Heart left ventricle (tissue), 16 donors: ENCODE data around the gene PIGS. TPM values are rescaled to one million over a fixed set of nuclear protein-coding genes. Genes with fewer than 3 reads are reported as not detected.

Source experiments
- ATAC-seq, 4 donors: fragments of 200-7000 bp; cut with Tn5 transposase; one replicate each; pipeline ENCODE4 v1.9.1; 2020 to 2022; ENCODE audit warnings: moderate library complexity in 4 of 4, mild to moderate bottlenecking in 3 of 4, moderate number of reproducible peaks in 1 of 4
- DNase-seq, 5 donors: peaks; one replicate each; pipeline ENCODE4 v3.0.0-alpha.2; 2020
- H3K27ac ChIP-seq, 12 donors: fragments of 200-600 bp; sonication (generic) in 4 of 12; one replicate each; pipeline versions ENCODE4 v1.5.0 to v1.8.0; 2016 to 2022; ENCODE audit warnings: mild to moderate bottlenecking in 2 of 12
- H3K27me3 ChIP-seq, 9 donors: fragments of 200-600 bp; sonication (generic) in 2 of 9; one replicate each; pipeline versions ENCODE4 v1.5.1 to v1.8.0; 2016 to 2022; ENCODE audit warnings: mild to moderate bottlenecking in 3 of 9
- H3K36me3 ChIP-seq, 9 donors: fragments of 200-600 bp; sonication (generic) in 2 of 9; one replicate each; pipeline versions ENCODE4 v1.5.0 to v1.8.0; 2018 to 2022; ENCODE audit warnings: mild to moderate bottlenecking in 2 of 9
- H3K4me1 ChIP-seq, 12 donors: fragments of 200-600 bp; sonication (generic) in 4 of 12; one replicate each; pipeline versions ENCODE4 v1.5.0 to v1.8.0; 2016 to 2022; ENCODE audit warnings: mild to moderate bottlenecking in 3 of 12
- H3K4me3 ChIP-seq, 12 donors: fragments of 200-600 bp; sonication (generic) in 4 of 12; one replicate each; pipeline versions ENCODE4 v1.5.0 to v1.8.0; 2017 to 2022; ENCODE audit warnings: mild to moderate bottlenecking in 9 of 12, moderate library complexity in 4 of 12
- H3K9me3 ChIP-seq, 12 donors: fragments of 200-600 bp; sonication (generic) in 4 of 12; one replicate each; pipeline versions ENCODE4 v1.5.0 to v1.8.0; 2016 to 2022; ENCODE audit warnings: mild to moderate bottlenecking in 1 of 12
- CTCF ChIP-seq, 12 donors: fragments of 200-600 bp; sonication (generic) in 4 of 12; IDR thresholded peaks; one replicate each; pipeline versions ENCODE4 v1.5.0 to v1.8.0; 2018 to 2022; ENCODE audit warnings: antibody characterized with exemption in 12 of 12, mild to moderate bottlenecking in 5 of 12
- POLR2A ChIP-seq, 2 donors: fragments of 450-650 bp; IDR thresholded peaks; one replicate each; pipeline ENCODE4 v1.6.1; 2017; ENCODE audit warnings: antibody characterized with exemption in 2 of 2, mild to moderate bottlenecking in 2 of 2, moderate library complexity in 2 of 2
- WGBS, 4 donors: extraction: QIAGEN DNeasy Blood & Tissue Kit in 2 of 4; methylation state at CpG; one replicate each; pipeline versions ENCODE4 v1.1.5 to v1.1.7; 2013 to 2018; 5-methylcytosine and 5-hydroxymethylcytosine counted together
- intact Hi-C, 10 donors: fragments of 100-400 bp; cut with DNase I; formaldehyde crosslinking; loops; one replicate each; pipeline versions ENCODE4 v1.11.1 to v1.14.2; 2022
- polyA plus RNA-seq, 2 donors: library from polyadenylated mRNA; stranded (reverse); fragments of 200-250 nt; gene quantifications; one replicate each; pipeline ENCODE4 v1.2.3, GENCODE V29; 2013
- total RNA-seq, 9 donors: library from RNA; depleted of rRNA in 2 of 9; stranded (reverse); fragments of >200 nt in 2 of 9; fragmentation: NEBNext Ultra II Directional in 3 of 9; extraction: Animal tissue kit (Norgen Biotek cat#: 25700) in 3 of 9; gene quantifications; one replicate each; pipeline versions ENCODE4 v1.1.0 to v1.2.4, GENCODE V29; 2016 to 2023
- donor health status: ischemic (EF 13 %, LVEDD 7.1; RV severe dilation, severe dysfunction).
- donor health status: healthy with polysubstance abuse.
- donor health status: DM: no; HTN: yes; CAD: no.
- donor health status: DM: no; HTN: no; CAD: no.
- donor health status: ischemic (EF 25% LVEDD 6.9; RV normal size, moderate dysfunction).
- donor health status: ischemic (EF 25% LVEDD 5.7; RV mildly dilated, moderate dysfunction).
- donor health status: healthy.
- donor health status: DM: yes; HTN: yes; CAD: no.
- donor health status: ischemic (EF 35%, LVEDD 5.7; RV mildly dilated, moderate dysfunction).
- donor health status: nonischemic (EF 11% LVEDD 7.7; RV severe dilation, severe dysfunction).
- donor health status: DM: yes; HTN: yes; CAD: no.
- donor health status: PGD.
- donor health status: ischemic (EF 29% LVEDD 5.4; RV normal size, mild dysfunction).
- donor health status: nonischemic (EF 23%, LVEDD 6.1; RV moderate dilation, normal function).

Gene PIGS
- total and polyA plus RNA-seq, 11 donors, result 10.4 to 88.4 (median 55.1) TPM

GRCh38 chr17:28574526-28574925 lies 3.2 kb upstream of the PIGS start:
- peak in 1 of 5 donors; percentile 51 for DNase-seq
- intact Hi-C loops, result loop anchor here in 2 of 10 donors (2.0 to 5.0 kb wide), 2 partner anchors 26 to 73 kb away; partner anchors contain the start of gene BLTP2 (in 1 of the 2)
- peaks cover 0 to 55% (median 28%) of the 10 kb centered on the region in 12 donors for H3K4me1 ChIP-seq
- ATAC-seq, result no peak
- H3K4me3 ChIP-seq, result peak overlapping the region in 1 of 12 donors; percentile 31
- peak overlapping the region in 5 of 12 donors; percentile 34 to 74 (median 59) for H3K27ac ChIP-seq
- peaks cover 0 to 12% (median 3%) of the 10 kb centered on the region in 9 donors for H3K36me3 ChIP-seq
- H3K9me3 ChIP-seq, result no peaks in the 10 kb centered on the region
- 53 to 74% (median 63%) methylated on average over 4 to 7 of the region's 7 CpGs for WGBS, 4 donors
- no peaks in the 10 kb centered on the region for H3K27me3 ChIP-seq
- TF ChIP-seq POLR2A (IDR thresholded peaks at IDR 0.05) (no peak), CTCF (IDR thresholded peaks at IDR 0.05) (no peak)

- peaks cover 0 to 60% (median 29%) of the 10 kb centered on the region in 12 donors for H3K4me1 ChIP-seq
- no peak for DNase-seq
- H3K9me3 ChIP-seq, result no peaks in the 10 kb centered on the region
- 95 to 100% (median 96%) methylated on average over 6 of the region's 6 CpGs for WGBS, 4 donors
- no peak for ATAC-seq
- no peak for TF ChIP-seq POLR2A (IDR thresholded peaks at IDR 0.05)
- TF ChIP-seq CTCF (IDR thresholded peaks at IDR 0.05), result no peak
- H3K36me3 ChIP-seq, result peaks cover 0 to 12% (median 3%) of the 10 kb centered on the region in 9 donors
- H3K4me3 ChIP-seq, result no peak overlapping the region
- intact Hi-C loops, result loop anchor here in 2 of 10 donors (2.0 to 5.0 kb wide), 2 partner anchors 25 to 73 kb away; partner anchors contain the start of gene BLTP2 (in 1 of the 2)
- H3K27me3 ChIP-seq, result no peaks in the 10 kb centered on the region
- H3K27ac ChIP-seq, result peak overlapping the region in 2 of 12 donors; percentile 59 to 69
Observed at GRCh38 chr17:28573966-28574480, 2.7 kb upstream of the PIGS start.

GRCh38 chr17:28573521-28573920 lies 2.2 kb upstream of the PIGS start:
- intact Hi-C loops, result loop anchor here in 1 of 10 donors (5.0 kb wide), 1 partner anchor 74 kb away; the partner anchor contains the start of gene BLTP2
- no peaks in the 10 kb centered on the region for H3K27me3 ChIP-seq
- no peak overlapping the region for H3K4me3 ChIP-seq
- TF ChIP-seq POLR2A (IDR thresholded peaks at IDR 0.05) (no peak), CTCF (IDR thresholded peaks at IDR 0.05) (no peak)
- H3K4me1 ChIP-seq, result peaks cover 0 to 60% (median 29%) of the 10 kb centered on the region in 12 donors
- DNase-seq (no peak), ATAC-seq (no peak)
- H3K27ac ChIP-seq, result no peak overlapping the region
- peaks cover 0 to 15% (median 3%) of the 10 kb centered on the region in 9 donors for H3K36me3 ChIP-seq
- 97 to 98% (median 98%) methylated on average over 9 of the region's 9 CpGs for WGBS, 4 donors
- H3K9me3 ChIP-seq, result no peaks in the 10 kb centered on the region

- no peak for TF ChIP-seq POLR2A (IDR thresholded peaks at IDR 0.05)
- no peak for TF ChIP-seq CTCF (IDR thresholded peaks at IDR 0.05)
- no peaks in the 10 kb centered on the region for H3K9me3 ChIP-seq
- no peak for DNase-seq
- no peak overlapping the region for H3K4me3 ChIP-seq
- ATAC-seq, result no peak
- peaks cover 0 to 20% (median 4%) of the 10 kb centered on the region in 9 donors for H3K36me3 ChIP-seq
- H3K27ac ChIP-seq, result no peak overlapping the region
- intact Hi-C loops, result loop anchor here in 1 of 10 donors (5.0 kb wide), 1 partner anchor 74 kb away; the partner anchor contains the start of gene BLTP2
- peaks cover 0 to 60% (median 29%) of the 10 kb centered on the region in 12 donors for H3K4me1 ChIP-seq
- H3K27me3 ChIP-seq, result no peaks in the 10 kb centered on the region
Observed at GRCh38 chr17:28573040-28573380, 1.7 kb upstream of the PIGS start.
